Ishikawa (cell line): ENCODE data around the gene MYH6.

Source experiments
- CEBPB ChIP-seq: IDR thresholded peaks from 2 replicates; pipeline ENCODE4 v1.6.1; 2012
- CREB1 ChIP-seq: IDR thresholded peaks from 2 replicates; pipeline ENCODE4 v1.6.1; 2012; ENCODE audit warnings: low read depth
- EGR1 ChIP-seq: IDR thresholded peaks from 2 replicates; pipeline ENCODE4 v1.6.1; 2012
- EP300 ChIP-seq: IDR thresholded peaks from 2 replicates; pipeline ENCODE4 v1.6.1; 2012; ENCODE audit warnings: borderline replicate concordance
- FOXM1 ChIP-seq: IDR thresholded peaks from 2 replicates; pipeline ENCODE4 v1.6.1; 2012; ENCODE audit warnings: low read depth, borderline replicate concordance
- NFIC ChIP-seq: IDR thresholded peaks from 2 replicates; pipeline ENCODE4 v1.6.1; 2012
- RAD21 ChIP-seq: IDR thresholded peaks from 2 replicates; pipeline ENCODE4 v1.6.1; 2012; ENCODE audit warnings: low read depth
- TAF1 ChIP-seq: IDR thresholded peaks from 2 replicates; pipeline ENCODE4 v1.6.1; 2012; ENCODE audit warnings: low read depth, mild to moderate bottlenecking
- TCF12 ChIP-seq: IDR thresholded peaks from 2 replicates; pipeline ENCODE4 v1.6.1; 2012; ENCODE audit warnings: low read depth
- TEAD4 ChIP-seq: IDR thresholded peaks from 2 replicates; pipeline ENCODE4 v1.6.1; 2012
- YY1 ChIP-seq: IDR thresholded peaks from 2 replicates; pipeline ENCODE4 v1.6.1; 2012; ENCODE audit warnings: low read depth
- ZBTB7A ChIP-seq: IDR thresholded peaks from 2 replicates; pipeline ENCODE4 v1.6.1; 2012; ENCODE audit warnings: low read depth
- TF ChIP-seq, protein P1 (sequence below): IDR thresholded peaks from 2 replicates; pipeline ENCODE4 v1.6.1; 2012
- TF ChIP-seq, protein P2 (sequence below): IDR thresholded peaks from 2 replicates; pipeline ENCODE4 v1.6.1; 2012; ENCODE audit warnings: low read depth, mild to moderate bottlenecking
- TF ChIP-seq, protein P3 (sequence below): IDR thresholded peaks from 2 replicates; pipeline ENCODE4 v1.6.1; 2012

Gene MYH6

DNA sequence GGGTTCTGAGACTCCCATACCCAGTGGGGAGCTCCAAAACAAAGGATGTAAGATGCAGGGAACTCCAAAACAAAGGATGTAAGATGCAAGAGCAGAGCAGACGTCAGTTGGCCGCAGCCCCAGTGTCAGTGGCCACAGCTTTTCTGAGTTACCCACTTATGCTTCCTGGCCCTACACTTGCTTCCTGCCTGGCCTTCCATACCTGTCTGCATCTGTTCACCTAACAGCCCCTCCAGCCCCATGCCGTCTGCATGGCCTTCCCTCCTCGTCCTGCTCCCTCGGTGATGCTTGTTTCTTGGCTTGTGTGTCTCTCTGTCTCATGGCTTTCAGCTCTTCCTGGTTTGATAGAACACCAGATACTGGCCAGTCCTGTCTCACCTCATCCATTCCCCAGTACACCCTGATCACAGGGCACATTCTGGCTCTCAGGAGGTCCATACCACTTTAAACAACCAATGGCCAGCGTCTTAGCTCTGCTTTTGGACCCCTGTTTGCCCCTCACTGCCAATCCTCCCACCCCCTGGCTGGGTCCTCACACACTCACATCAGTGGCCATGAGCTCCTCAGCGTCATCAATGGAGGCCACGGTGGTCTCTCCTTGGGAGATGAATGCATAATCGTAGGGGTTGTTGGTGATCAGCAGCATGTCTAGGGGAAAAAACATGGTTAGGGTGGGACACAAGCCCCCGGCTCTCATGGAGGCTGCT, 22.1 kb upstream of the MYH6 start:
- TF ChIP-seq FOXM1 (no peak), CREB1 (no peak), YY1 (no peak), EP300 (no peak), ZBTB7A (no peak), TEAD4 (no peak), CEBPB (no peak), RAD21 (no peak), NFIC (no peak), EGR1 (no peak), TAF1 (no peak)
- TF ChIP-seq, protein P1, sequence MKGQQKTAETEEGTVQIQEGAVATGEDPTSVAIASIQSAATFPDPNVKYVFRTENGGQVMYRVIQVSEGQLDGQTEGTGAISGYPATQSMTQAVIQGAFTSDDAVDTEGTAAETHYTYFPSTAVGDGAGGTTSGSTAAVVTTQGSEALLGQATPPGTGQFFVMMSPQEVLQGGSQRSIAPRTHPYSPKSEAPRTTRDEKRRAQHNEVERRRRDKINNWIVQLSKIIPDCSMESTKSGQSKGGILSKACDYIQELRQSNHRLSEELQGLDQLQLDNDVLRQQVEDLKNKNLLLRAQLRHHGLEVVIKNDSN: no peak
- TF ChIP-seq, protein P2, sequence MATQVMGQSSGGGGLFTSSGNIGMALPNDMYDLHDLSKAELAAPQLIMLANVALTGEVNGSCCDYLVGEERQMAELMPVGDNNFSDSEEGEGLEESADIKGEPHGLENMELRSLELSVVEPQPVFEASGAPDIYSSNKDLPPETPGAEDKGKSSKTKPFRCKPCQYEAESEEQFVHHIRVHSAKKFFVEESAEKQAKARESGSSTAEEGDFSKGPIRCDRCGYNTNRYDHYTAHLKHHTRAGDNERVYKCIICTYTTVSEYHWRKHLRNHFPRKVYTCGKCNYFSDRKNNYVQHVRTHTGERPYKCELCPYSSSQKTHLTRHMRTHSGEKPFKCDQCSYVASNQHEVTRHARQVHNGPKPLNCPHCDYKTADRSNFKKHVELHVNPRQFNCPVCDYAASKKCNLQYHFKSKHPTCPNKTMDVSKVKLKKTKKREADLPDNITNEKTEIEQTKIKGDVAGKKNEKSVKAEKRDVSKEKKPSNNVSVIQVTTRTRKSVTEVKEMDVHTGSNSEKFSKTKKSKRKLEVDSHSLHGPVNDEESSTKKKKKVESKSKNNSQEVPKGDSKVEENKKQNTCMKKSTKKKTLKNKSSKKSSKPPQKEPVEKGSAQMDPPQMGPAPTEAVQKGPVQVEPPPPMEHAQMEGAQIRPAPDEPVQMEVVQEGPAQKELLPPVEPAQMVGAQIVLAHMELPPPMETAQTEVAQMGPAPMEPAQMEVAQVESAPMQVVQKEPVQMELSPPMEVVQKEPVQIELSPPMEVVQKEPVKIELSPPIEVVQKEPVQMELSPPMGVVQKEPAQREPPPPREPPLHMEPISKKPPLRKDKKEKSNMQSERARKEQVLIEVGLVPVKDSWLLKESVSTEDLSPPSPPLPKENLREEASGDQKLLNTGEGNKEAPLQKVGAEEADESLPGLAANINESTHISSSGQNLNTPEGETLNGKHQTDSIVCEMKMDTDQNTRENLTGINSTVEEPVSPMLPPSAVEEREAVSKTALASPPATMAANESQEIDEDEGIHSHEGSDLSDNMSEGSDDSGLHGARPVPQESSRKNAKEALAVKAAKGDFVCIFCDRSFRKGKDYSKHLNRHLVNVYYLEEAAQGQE: no peak
- TF ChIP-seq, protein P3, sequence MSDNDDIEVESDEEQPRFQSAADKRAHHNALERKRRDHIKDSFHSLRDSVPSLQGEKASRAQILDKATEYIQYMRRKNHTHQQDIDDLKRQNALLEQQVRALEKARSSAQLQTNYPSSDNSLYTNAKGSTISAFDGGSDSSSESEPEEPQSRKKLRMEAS: no peak

DNA sequence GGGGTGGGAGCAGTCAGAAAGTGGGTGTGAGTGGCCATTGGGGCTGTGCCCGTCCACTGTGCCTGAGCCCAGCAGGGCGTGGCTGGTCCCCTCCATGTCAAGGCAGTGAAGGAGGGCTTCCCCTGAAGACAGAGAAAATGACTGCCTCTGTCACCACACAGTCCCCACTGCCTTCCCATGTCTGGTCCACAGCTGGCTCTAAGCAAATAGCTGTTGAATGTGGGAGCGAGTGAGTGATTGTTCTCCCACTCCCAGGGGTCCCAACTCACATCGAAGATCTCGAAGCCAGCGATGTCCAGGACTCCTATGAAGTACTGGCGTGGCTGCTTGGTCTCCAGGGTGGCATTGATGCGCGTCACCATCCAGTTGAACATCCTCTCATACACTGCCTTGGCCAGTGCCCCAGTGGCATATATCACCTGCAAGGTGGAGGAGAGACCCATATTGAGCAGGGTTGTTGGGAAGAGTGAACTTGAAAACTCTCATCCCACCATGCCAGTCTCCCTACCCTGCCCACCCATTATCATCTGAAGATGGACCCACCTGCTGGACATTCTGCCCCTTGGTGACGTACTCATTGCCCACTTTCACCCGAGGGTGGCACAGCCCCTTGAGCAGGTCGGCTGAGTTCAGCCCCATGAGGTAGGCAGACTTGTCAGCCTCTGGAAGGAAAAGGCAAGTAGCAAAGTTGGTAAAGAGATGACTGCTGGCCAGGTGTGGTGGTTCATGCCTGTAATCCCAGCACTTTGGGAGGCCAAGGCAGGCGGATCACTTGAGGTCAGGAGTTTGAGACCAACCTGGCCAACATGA, 20.8 kb upstream of the MYH6 start:
- TF ChIP-seq EP300 (no peak), CREB1 (no peak), TAF1 (no peak)
- TF ChIP-seq, protein P3: no peak

DNA sequence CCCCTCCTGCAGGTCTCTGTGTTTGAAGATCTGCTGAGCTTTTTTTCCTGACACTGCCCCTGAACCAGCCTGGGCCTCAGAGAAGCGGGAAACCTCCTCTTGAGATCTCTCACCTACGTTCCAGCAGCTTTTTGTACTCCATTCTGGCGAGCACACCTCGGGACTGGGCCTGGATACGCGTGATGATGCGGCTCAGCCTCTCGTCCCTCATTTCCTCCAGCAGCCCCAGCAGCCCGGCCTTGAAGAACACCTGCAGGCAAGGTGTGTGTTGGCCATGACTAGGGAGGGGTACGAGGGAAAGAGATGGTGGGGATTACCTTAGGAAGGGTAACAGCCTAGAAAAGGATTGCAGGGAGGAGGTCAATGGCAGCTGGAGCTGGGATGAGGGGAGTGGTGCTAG, 17.1 kb upstream of the MYH6 start:
- TF ChIP-seq ZBTB7A (no peak), TCF12 (no peak), EP300 (no peak), YY1 (no peak), NFIC (no peak), RAD21 (no peak), FOXM1 (no peak), CEBPB (no peak), TAF1 (no peak), CREB1 (no peak), EGR1 (no peak), TEAD4 (no peak)
- TF ChIP-seq, protein P2: no peak
- TF ChIP-seq, protein P3: no peak
- TF ChIP-seq, protein P1: no peak

DNA sequence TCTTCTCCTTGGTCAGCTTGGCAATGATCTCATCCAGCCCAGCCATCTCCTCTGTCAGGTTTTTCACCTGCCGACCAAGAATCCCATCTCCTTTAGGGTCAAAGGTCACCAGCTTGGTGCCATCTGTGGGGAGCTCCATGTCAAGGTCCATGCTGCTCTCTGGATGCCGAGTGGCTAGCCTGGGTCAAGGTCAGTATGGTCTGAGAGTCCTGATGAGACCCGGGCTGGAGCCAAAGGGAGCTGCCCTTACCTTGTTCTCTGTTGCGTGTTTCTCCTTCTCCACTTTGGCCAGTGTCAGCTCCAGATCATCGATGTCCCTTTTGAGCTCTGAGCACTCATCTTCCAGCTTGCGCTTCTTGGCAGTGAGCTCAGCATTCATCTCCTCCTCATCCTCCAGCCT, 15.6 kb upstream of the MYH6 start:
- TF ChIP-seq ZBTB7A (no peak), TEAD4 (no peak), CREB1 (no peak)

DNA sequence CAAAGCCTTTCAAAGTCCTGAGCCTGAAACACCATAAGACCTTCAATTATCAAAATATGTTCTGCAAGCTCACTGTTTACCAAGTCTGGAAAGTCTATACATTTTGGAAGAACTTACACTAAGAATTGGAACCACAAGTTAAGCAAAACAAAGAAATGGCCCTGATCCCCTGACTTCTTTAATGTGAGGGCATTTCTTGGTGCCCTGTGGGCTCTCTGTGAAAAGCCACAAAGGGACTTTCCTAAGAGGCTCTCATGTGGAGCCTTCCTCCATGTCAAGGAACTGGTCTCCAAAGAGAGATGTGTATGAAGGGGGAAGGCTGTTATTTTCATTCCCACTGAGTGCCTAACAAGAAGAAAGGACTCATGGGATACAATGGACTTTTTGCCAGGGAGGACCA, 13.5 kb upstream of the MYH6 start:
- TF ChIP-seq, protein P2: no peak
- TF ChIP-seq, protein P1: no peak
- TF ChIP-seq RAD21: no peak
- TF ChIP-seq TEAD4: no peak
- TF ChIP-seq, protein P3: no peak
- no peak for TF ChIP-seq CREB1
